ENCODE measurements around the gene LCLAT1.
A peak's percentile ranks its signal among the peaks of the same experiment; 100 is the strongest.

Gene LCLAT1

GRCh38 chr2:30444273-30444672, 2.8 kb upstream of the LCLAT1 start:
- TF ChIP-seq CTCF (IDR thresholded peaks at IDR 0.05; ENCODE audit: low read depth, low read length, missing control alignments) = no peak
- no peak overlapping the region for H3K4me3 ChIP-seq (ENCODE audit: low read depth, low read length)
- no peak for DNase-seq (ENCODE audit: low read depth)

DNA sequence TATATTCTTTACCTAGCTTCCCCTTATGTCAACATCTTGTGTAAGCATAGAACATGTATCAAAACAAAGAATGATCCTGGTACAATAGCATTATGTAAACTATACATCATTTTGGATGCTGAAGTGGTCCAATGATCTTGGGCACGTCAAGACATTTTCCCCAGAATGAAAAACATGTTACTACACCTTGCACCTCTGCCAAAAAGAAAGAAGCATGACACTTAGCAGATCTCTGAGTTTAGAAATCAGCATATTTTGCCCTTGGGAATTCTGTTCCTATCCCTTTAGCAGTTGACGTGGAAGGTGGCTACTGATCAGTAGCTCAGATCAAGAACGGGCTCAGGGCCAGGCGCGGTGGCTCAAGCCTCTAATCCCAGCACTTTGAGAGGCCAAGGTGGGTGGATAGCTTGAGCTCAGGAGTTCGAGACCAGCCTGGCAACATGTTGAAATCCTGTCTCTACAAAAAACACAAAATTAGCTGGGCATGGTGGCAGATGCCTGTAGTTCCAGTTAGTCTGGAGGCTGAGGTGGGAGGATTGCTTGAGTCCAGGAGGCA, 1.7 kb upstream of the LCLAT1 start:
- TF ChIP-seq CTCF (IDR thresholded peaks at IDR 0.05; ENCODE audit: low read depth, low read length, missing control alignments) = no peak
- DNase-seq (ENCODE audit: low read depth) = no peak
- no peak overlapping the region for H3K4me3 ChIP-seq (ENCODE audit: low read depth, low read length)

GRCh38 chr2:30446602-30447148, 371 bp upstream of the LCLAT1 start:
- peak overlapping the region; percentile 85 for H3K4me3 ChIP-seq (ENCODE audit: low read depth, low read length)
- TF ChIP-seq CTCF (IDR thresholded peaks at IDR 0.05; ENCODE audit: low read depth, low read length, missing control alignments) = no peak
- no peak for DNase-seq (ENCODE audit: low read depth)

GRCh38 chr2:30448308-30448707, 1.3 kb downstream of the LCLAT1 start:
- no peak overlapping the region for H3K4me3 ChIP-seq (ENCODE audit: low read depth, low read length)
- TF ChIP-seq CTCF (IDR thresholded peaks at IDR 0.05; ENCODE audit: low read depth, low read length, missing control alignments) = no peak
- no peak for DNase-seq (ENCODE audit: low read depth)

DNA sequence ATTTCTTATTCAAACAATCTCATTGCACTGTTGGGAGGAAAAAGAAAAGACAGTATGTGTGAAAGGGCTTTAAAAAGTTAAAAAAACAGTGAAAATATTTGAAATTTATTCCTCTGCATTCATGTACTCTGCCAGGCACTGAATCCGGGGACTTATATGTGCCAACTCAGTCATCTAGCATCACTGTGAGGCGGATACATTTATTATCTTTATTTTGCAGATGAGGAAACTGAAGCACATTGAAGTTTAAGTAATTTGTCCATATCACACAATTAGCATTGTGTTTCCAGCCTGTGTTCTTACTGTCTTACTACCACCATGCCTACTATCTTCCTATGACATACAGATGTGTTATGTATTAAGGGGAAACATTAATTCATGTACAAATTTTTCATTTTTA, 1.8 kb downstream of the LCLAT1 start:
- DNase-seq (ENCODE audit: low read depth) = no peak
- no peak overlapping the region for H3K4me3 ChIP-seq (ENCODE audit: low read depth, low read length)
- no peak for TF ChIP-seq CTCF (IDR thresholded peaks at IDR 0.05; ENCODE audit: low read depth, low read length, missing control alignments)

DNA sequence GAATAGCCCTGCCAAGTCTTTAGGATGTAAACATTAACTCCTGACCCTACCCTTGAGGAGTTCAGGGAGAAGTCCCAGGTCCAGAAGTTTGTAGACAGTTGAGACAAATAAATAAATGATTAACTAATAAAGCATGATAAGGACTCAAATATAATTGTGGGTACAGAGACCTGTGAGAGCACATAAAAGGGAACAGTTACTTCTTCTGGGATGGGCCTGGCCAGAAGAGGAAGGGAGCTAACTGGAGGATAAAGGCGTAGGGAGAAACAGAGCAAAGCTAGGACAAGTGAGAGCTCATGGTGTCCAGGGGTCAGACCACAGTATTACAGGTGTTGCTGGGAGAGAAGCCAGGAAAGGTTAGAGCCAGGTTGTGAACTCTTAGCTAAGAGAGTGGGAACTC, 3.0 kb downstream of the LCLAT1 start:
- H3K4me3 ChIP-seq (ENCODE audit: low read depth, low read length) = no peak overlapping the region
- TF ChIP-seq CTCF (IDR thresholded peaks at IDR 0.05; ENCODE audit: low read depth, low read length, missing control alignments) = no peak
- DNase-seq (ENCODE audit: low read depth) = no peak

DNA sequence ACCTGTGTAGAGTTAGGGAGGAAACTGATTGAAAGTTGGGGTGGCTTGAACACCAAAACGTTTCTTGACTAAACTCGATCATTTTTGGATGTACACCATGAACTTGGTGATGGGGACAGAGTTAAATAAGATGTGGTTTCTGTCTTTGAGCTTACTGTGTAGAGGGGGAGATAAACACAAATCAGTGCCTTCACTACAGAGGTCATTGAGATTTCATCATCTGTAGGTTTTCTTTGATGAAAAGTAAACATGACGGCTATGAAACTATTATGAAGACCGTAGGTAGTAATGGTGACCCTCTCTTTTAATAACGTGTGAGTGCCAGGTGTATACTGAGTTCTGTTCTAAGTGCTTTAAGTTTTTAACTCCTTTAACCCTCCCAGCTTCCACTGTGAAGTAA, 6.5 kb downstream of the LCLAT1 start:
- DNase-seq (ENCODE audit: low read depth) = no peak
- H3K4me3 ChIP-seq (ENCODE audit: low read depth, low read length) = no peak overlapping the region
- no peak for TF ChIP-seq CTCF (IDR thresholded peaks at IDR 0.05; ENCODE audit: low read depth, low read length, missing control alignments)

Data from GM12864 (cell line).